Measurements from ENCODE around the gene PCDH9. TPM values are rescaled to one million over a fixed set of nuclear protein-coding genes. Genes with fewer than 3 reads are reported as not detected.

Gene PCDH9
- total RNA-seq, 4 donors from 2014 or later: 0.57 to 1.7 (median 0.97) TPM

- no peaks in the 10 kb centered on the region for H3K4me1 ChIP-seq
- H3K27ac ChIP-seq: no peak overlapping the region
- H3K36me3 ChIP-seq: no peaks in the 10 kb centered on the region
- no peaks in the 10 kb centered on the region for H3K9me3 ChIP-seq
- no peaks in the 10 kb centered on the region for H3K27me3 ChIP-seq
- no peak overlapping the region for H3K4me3 ChIP-seq
- no peak for TF ChIP-seq POLR2A (IDR thresholded peaks at IDR 0.05)
- no peak for TF ChIP-seq CTCF (IDR thresholded peaks at IDR 0.05)
- no peak for DNase-seq
Observed at GRCh38 chr13:66714795-66715194, 515.3 kb downstream of the PCDH9 start.

- DNase-seq: no peak
- Histone ChIP-seq H3K9me3 (no peaks in the 10 kb centered on the region), H3K27ac (no peak overlapping the region), H3K4me1 (no peaks in the 10 kb centered on the region), H3K27me3 (no peaks in the 10 kb centered on the region), H3K4me3 (no peak overlapping the region), H3K36me3 (no peaks in the 10 kb centered on the region)
- no peak for TF ChIP-seq POLR2A (IDR thresholded peaks at IDR 0.05)
- TF ChIP-seq CTCF (IDR thresholded peaks at IDR 0.05): no peak
Observed at GRCh38 chr13:66704110-66704509, 526.0 kb downstream of the PCDH9 start.

- no peaks in the 10 kb centered on the region for H3K36me3 ChIP-seq
- TF ChIP-seq POLR2A (IDR thresholded peaks at IDR 0.05) (no peak), CTCF (IDR thresholded peaks at IDR 0.05) (no peak)
- no peak for DNase-seq
- H3K4me1 ChIP-seq: no peaks in the 10 kb centered on the region
- H3K27ac ChIP-seq: no peak overlapping the region
- H3K27me3 ChIP-seq: no peaks in the 10 kb centered on the region
- H3K9me3 ChIP-seq: no peaks in the 10 kb centered on the region
- H3K4me3 ChIP-seq: no peak overlapping the region
Observed at GRCh38 chr13:66703597-66703996, 526.5 kb downstream of the PCDH9 start.

GRCh38 chr13:66700117-66700601 lies 530.0 kb downstream of the PCDH9 start:
- H3K27me3 ChIP-seq: no peaks in the 10 kb centered on the region
- H3K4me1 ChIP-seq: no peaks in the 10 kb centered on the region
- H3K36me3 ChIP-seq: no peaks in the 10 kb centered on the region
- TF ChIP-seq POLR2A (IDR thresholded peaks at IDR 0.05) (no peak), CTCF (IDR thresholded peaks at IDR 0.05) (no peak)
- DNase-seq: no peak
- no peak overlapping the region for H3K4me3 ChIP-seq
- no peaks in the 10 kb centered on the region for H3K9me3 ChIP-seq
- no peak overlapping the region for H3K27ac ChIP-seq

- no peak for DNase-seq
- no peaks in the 10 kb centered on the region for H3K9me3 ChIP-seq
- H3K27me3 ChIP-seq: no peaks in the 10 kb centered on the region
- H3K36me3 ChIP-seq: no peaks in the 10 kb centered on the region
- no peak for TF ChIP-seq POLR2A (IDR thresholded peaks at IDR 0.05)
- H3K4me3 ChIP-seq: no peak overlapping the region
- H3K4me1 ChIP-seq: no peaks in the 10 kb centered on the region
- H3K27ac ChIP-seq: no peak overlapping the region
Observed at GRCh38 chr13:66693656-66694055, 536.5 kb downstream of the PCDH9 start.

- TF ChIP-seq POLR2A (IDR thresholded peaks at IDR 0.05): no peak
- no peak for TF ChIP-seq CTCF (IDR thresholded peaks at IDR 0.05)
- Histone ChIP-seq H3K27ac (no peak overlapping the region), H3K4me3 (no peak overlapping the region), H3K36me3 (no peaks in the 10 kb centered on the region), H3K4me1 (no peaks in the 10 kb centered on the region), H3K27me3 (no peaks in the 10 kb centered on the region), H3K9me3 (no peaks in the 10 kb centered on the region)
- DNase-seq: no peak
Observed at GRCh38 chr13:66691149-66691548, 539.0 kb downstream of the PCDH9 start.

Data from Peyer's patch (tissue), 4 donors.